PFSK-1 (cell line): Measurements from ENCODE around the gene SIX3.

Source experiments
- FOXP2 ChIP-seq: optimal IDR thresholded peaks from 2 replicates; pipeline ENCODE3; 2011; ENCODE audit warnings: borderline replicate concordance, control low read depth, inconsistent platforms; ENCODE audit not compliant: insufficient read depth; ENCODE audit errors: extremely low read length, extremely low read depth
- POLR2AphosphoS5 ChIP-seq: IDR thresholded peaks from 2 replicates; pipeline ENCODE4 v1.6.1; 2012; ENCODE audit warnings: low read depth, mild to moderate bottlenecking, control low read depth, low read length, moderate library complexity
- SIN3A ChIP-seq: IDR thresholded peaks from 2 replicates; pipeline ENCODE4 v1.6.1; 2012; ENCODE audit warnings: mild to moderate bottlenecking, low read length, moderate library complexity, borderline replicate concordance; ENCODE audit not compliant: insufficient read depth
- TAF1 ChIP-seq: IDR thresholded peaks from 2 replicates; pipeline ENCODE4 v1.6.1; 2012; ENCODE audit warnings: low read length, control low read depth, borderline replicate concordance; ENCODE audit not compliant: insufficient read depth
- TF ChIP-seq, protein P1 (sequence below), 2 experiments: IDR thresholded peaks; 2 replicates each; pipeline versions ENCODE4 v1.6.1 to v1.8.0; 2011 to 2012; ENCODE audit warnings: low read depth in 2 of 2, low read length in 2 of 2, control low read depth in 1 of 2, inconsistent platforms in 1 of 2, mild to moderate bottlenecking in 1 of 2, moderate library complexity in 1 of 2; ENCODE audit not compliant: insufficient read depth in 1 of 2

SIX3 gene

GRCh38 chr2:44942304-44943030 lies 965 bp downstream of the SIX3 start:
- TF ChIP-seq POLR2AphosphoS5 (no peak), SIN3A (no peak), FOXP2 (no peak), TAF1 (no peak)
- TF ChIP-seq, protein P1, sequence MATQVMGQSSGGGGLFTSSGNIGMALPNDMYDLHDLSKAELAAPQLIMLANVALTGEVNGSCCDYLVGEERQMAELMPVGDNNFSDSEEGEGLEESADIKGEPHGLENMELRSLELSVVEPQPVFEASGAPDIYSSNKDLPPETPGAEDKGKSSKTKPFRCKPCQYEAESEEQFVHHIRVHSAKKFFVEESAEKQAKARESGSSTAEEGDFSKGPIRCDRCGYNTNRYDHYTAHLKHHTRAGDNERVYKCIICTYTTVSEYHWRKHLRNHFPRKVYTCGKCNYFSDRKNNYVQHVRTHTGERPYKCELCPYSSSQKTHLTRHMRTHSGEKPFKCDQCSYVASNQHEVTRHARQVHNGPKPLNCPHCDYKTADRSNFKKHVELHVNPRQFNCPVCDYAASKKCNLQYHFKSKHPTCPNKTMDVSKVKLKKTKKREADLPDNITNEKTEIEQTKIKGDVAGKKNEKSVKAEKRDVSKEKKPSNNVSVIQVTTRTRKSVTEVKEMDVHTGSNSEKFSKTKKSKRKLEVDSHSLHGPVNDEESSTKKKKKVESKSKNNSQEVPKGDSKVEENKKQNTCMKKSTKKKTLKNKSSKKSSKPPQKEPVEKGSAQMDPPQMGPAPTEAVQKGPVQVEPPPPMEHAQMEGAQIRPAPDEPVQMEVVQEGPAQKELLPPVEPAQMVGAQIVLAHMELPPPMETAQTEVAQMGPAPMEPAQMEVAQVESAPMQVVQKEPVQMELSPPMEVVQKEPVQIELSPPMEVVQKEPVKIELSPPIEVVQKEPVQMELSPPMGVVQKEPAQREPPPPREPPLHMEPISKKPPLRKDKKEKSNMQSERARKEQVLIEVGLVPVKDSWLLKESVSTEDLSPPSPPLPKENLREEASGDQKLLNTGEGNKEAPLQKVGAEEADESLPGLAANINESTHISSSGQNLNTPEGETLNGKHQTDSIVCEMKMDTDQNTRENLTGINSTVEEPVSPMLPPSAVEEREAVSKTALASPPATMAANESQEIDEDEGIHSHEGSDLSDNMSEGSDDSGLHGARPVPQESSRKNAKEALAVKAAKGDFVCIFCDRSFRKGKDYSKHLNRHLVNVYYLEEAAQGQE (IDR thresholded peaks at IDR 0.05; ENCODE audit: insufficient read depth in 1 of 2, low read depth in 2 of 2, low read length in 2 of 2) = no peak

GRCh38 chr2:44943031-44943692 lies 1.7 kb downstream of the SIX3 start:
- TF ChIP-seq, protein P1 (IDR thresholded peaks at IDR 0.05; ENCODE audit: insufficient read depth in 1 of 2, low read depth in 2 of 2, low read length in 2 of 2) = no peak
- no peak for TF ChIP-seq FOXP2
- TF ChIP-seq TAF1 = no peak
- no peak for TF ChIP-seq SIN3A
- no peak for TF ChIP-seq POLR2AphosphoS5

DNA sequence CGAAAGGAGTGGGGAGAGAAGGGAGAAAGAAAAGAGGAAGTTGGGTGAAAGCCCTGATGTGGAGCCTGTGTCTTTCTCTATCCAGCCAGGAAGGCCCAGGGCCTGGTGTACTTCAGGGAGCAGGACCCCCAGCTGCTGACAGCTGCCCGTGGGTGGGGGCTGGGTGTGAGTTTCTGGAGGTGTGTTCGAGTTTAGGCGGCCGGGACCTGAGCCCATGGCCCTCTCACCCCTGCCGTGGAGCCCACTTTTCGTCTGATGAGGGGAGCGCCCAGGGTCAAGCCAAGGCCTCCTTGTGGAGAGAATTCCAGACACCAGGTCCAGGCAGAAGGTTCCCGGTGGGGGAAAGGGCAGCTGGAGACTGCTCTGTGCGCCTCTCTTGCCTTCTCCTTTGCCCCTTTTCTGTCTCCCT lies 2.2 kb downstream of the SIX3 start:
- TF ChIP-seq, protein P1 (IDR thresholded peaks at IDR 0.05; ENCODE audit: insufficient read depth in 1 of 2, low read depth in 2 of 2, low read length in 2 of 2) = no peak
- TF ChIP-seq POLR2AphosphoS5 = no peak

- TF ChIP-seq FOXP2 = no peak
- TF ChIP-seq TAF1 = no peak
- TF ChIP-seq, protein P1 (IDR thresholded peaks at IDR 0.05; ENCODE audit: insufficient read depth in 1 of 2, low read depth in 2 of 2, low read length in 2 of 2) = no peak
- no peak for TF ChIP-seq POLR2AphosphoS5
- TF ChIP-seq SIN3A = no peak
Observed at GRCh38 chr2:44944102-44944951, 2.8 kb downstream of the SIX3 start.
